ENCODE results near the gene PRICKLE2. TPM values are rescaled to one million over a fixed set of nuclear protein-coding genes. Genes with fewer than 3 reads are reported as not detected.

The PRICKLE2 gene
- total RNA-seq, 1 donor from 2014 or later, result 84.4 TPM

- Histone ChIP-seq H3K27me3 (ENCODE audit: insufficient read depth, low read length) (no peaks in the 10 kb centered on the region), H3K4me2 (ENCODE audit: low read length) (no peak overlapping the region), H3K4me3 (ENCODE audit: insufficient read depth, low read depth, low read length) (no peak overlapping the region), H3K4me1 (ENCODE audit: insufficient read depth, low read length) (peaks cover 15% of the 10 kb centered on the region), H2AFZ (ENCODE audit: low read depth, low read length) (no peak overlapping the region), H3K27ac (ENCODE audit: low read depth, low read length) (no peak overlapping the region), H3K36me3 (ENCODE audit: insufficient read depth, low read length) (peaks cover 2% of the 10 kb centered on the region), H3K9me3 (ENCODE audit: insufficient read depth, low read depth, low read length) (no peaks in the 10 kb centered on the region), H4K20me1 (ENCODE audit: insufficient read depth, low read length) (peaks cover 74% of the 10 kb centered on the region), H3K79me2 (ENCODE audit: insufficient read depth, low read length) (peaks cover 61% of the 10 kb centered on the region), H3K9ac (ENCODE audit: low read length) (no peak overlapping the region)
- FAIRE-seq (no peak), DNase-seq (ENCODE audit: low read depth) (no peak)
- Mint-ChIP-seq H3K4me3 (ENCODE audit: unreplicated experiment) (no peak overlapping the region), H3K27ac (ENCODE audit: unreplicated experiment) (peak overlapping the region; percentile 44), H3K4me1 (ENCODE audit: low read depth, unreplicated experiment) (peaks cover 52% of the 10 kb centered on the region), H3K27me3 (ENCODE audit: low read depth, unreplicated experiment) (no peaks in the 10 kb centered on the region), H3K36me3 (ENCODE audit: low read depth, unreplicated experiment) (peaks cover 53% of the 10 kb centered on the region), H3K9me3 (ENCODE audit: unreplicated experiment) (no peaks in the 10 kb centered on the region)
- TF ChIP-seq EZH2 (IDR thresholded peaks at IDR 0.05; ENCODE audit: insufficient read depth, low read length) (no peak), CTCF (IDR thresholded peaks at IDR 0.05; ENCODE audit: insufficient read depth, low read depth, low read length) (no peak)
Observed at GRCh38 chr3:64138656-64139375, 86.5 kb downstream of the PRICKLE2 start.

GRCh38 chr3:64138046-64138445 is 87.2 kb downstream of the PRICKLE2 start:
- no peaks in the 10 kb centered on the region for H3K9me3 ChIP-seq (ENCODE audit: insufficient read depth, low read depth, low read length)
- Mint-ChIP-seq H3K4me3 (ENCODE audit: unreplicated experiment) (no peak overlapping the region), H3K36me3 (ENCODE audit: low read depth, unreplicated experiment) (peaks cover 54% of the 10 kb centered on the region), H3K27me3 (ENCODE audit: low read depth, unreplicated experiment) (no peaks in the 10 kb centered on the region), H3K4me1 (ENCODE audit: low read depth, unreplicated experiment) (peaks cover 53% of the 10 kb centered on the region), H3K27ac (ENCODE audit: unreplicated experiment) (peak overlapping the region; percentile 3), H3K9me3 (ENCODE audit: unreplicated experiment) (no peaks in the 10 kb centered on the region)
- FAIRE-seq (peak; percentile 65), DNase-seq (ENCODE audit: low read depth) (peak; percentile 22)
- H3K4me3 ChIP-seq (ENCODE audit: insufficient read depth, low read depth, low read length), result no peak overlapping the region
- no peaks in the 10 kb centered on the region for H3K27me3 ChIP-seq (ENCODE audit: insufficient read depth, low read length)
- peaks cover 2% of the 10 kb centered on the region for H3K36me3 ChIP-seq (ENCODE audit: insufficient read depth, low read length)
- peaks cover 7% of the 10 kb centered on the region for H3K4me1 ChIP-seq (ENCODE audit: insufficient read depth, low read length)
- no peak overlapping the region for H3K9ac ChIP-seq (ENCODE audit: low read length)
- H3K79me2 ChIP-seq (ENCODE audit: insufficient read depth, low read length), result peaks cover 69% of the 10 kb centered on the region
- no peak overlapping the region for H2AFZ ChIP-seq (ENCODE audit: low read depth, low read length)
- no peak overlapping the region for H3K4me2 ChIP-seq (ENCODE audit: low read length)
- peaks cover 76% of the 10 kb centered on the region for H4K20me1 ChIP-seq (ENCODE audit: insufficient read depth, low read length)
- TF ChIP-seq EZH2 (IDR thresholded peaks at IDR 0.05; ENCODE audit: insufficient read depth, low read length), result no peak
- no peak for TF ChIP-seq CTCF (IDR thresholded peaks at IDR 0.05; ENCODE audit: insufficient read depth, low read depth, low read length)
- H3K27ac ChIP-seq (ENCODE audit: low read depth, low read length), result no peak overlapping the region

GRCh38 chr3:64134882-64135281 is 90.4 kb downstream of the PRICKLE2 start:
- Histone ChIP-seq H3K9me3 (ENCODE audit: insufficient read depth, low read depth, low read length) (no peaks in the 10 kb centered on the region), H2AFZ (ENCODE audit: low read depth, low read length) (no peak overlapping the region), H3K79me2 (ENCODE audit: insufficient read depth, low read length) (peaks cover 65% of the 10 kb centered on the region), H3K36me3 (ENCODE audit: insufficient read depth, low read length) (peaks cover 6% of the 10 kb centered on the region), H3K9ac (ENCODE audit: low read length) (no peak overlapping the region), H3K4me1 (ENCODE audit: insufficient read depth, low read length) (peaks cover 7% of the 10 kb centered on the region), H3K27me3 (ENCODE audit: insufficient read depth, low read length) (no peaks in the 10 kb centered on the region), H3K27ac (ENCODE audit: low read depth, low read length) (no peak overlapping the region), H3K4me2 (ENCODE audit: low read length) (no peak overlapping the region), H3K4me3 (ENCODE audit: insufficient read depth, low read depth, low read length) (no peak overlapping the region), H4K20me1 (ENCODE audit: insufficient read depth, low read length) (peaks cover 90% of the 10 kb centered on the region)
- DNase-seq (ENCODE audit: low read depth) (no peak), FAIRE-seq (no peak)
- Mint-ChIP-seq H3K36me3 (ENCODE audit: low read depth, unreplicated experiment) (peaks cover 56% of the 10 kb centered on the region), H3K4me1 (ENCODE audit: low read depth, unreplicated experiment) (peaks cover 56% of the 10 kb centered on the region), H3K9me3 (ENCODE audit: unreplicated experiment) (no peaks in the 10 kb centered on the region), H3K4me3 (ENCODE audit: unreplicated experiment) (no peak overlapping the region), H3K27ac (ENCODE audit: unreplicated experiment) (no peak overlapping the region), H3K27me3 (ENCODE audit: low read depth, unreplicated experiment) (no peaks in the 10 kb centered on the region)
- TF ChIP-seq EZH2 (IDR thresholded peaks at IDR 0.05; ENCODE audit: insufficient read depth, low read length), result no peak
- TF ChIP-seq CTCF (IDR thresholded peaks at IDR 0.05; ENCODE audit: insufficient read depth, low read depth, low read length), result no peak
